Thyroid gland (tissue), 4 donors: ENCODE data around the gene CHI3L2. TPM values are rescaled to one million over a fixed set of nuclear protein-coding genes. Genes with fewer than 3 reads are reported as not detected.

Experiments used
- DNase-seq, 2 donors: peaks; one replicate each; pipeline ENCODE4 v3.0.0-alpha.2; 2019
- H3K27ac ChIP-seq, 3 donors: fragments of 200-600 bp; sonication (generic); 1 replicate in 2 of 3; 2 replicates in 1 of 3; pipeline ENCODE4 v1.5.1; 2016 to 2019; ENCODE audit warnings: mild to moderate bottlenecking in 1 of 3, moderate library complexity in 1 of 3
- H3K27me3 ChIP-seq: fragments of 200-600 bp; sonication (generic); one replicate; pipeline ENCODE4 v1.5.1; 2019
- H3K36me3 ChIP-seq, 2 donors: fragments of 200-600 bp; sonication (generic); one replicate each; pipeline ENCODE4 v1.5.1; 2016 to 2019
- H3K4me1 ChIP-seq, 2 donors: fragments of 200-600 bp; sonication (generic); one replicate each; pipeline ENCODE4 v1.5.1; 2017 to 2019
- H3K4me3 ChIP-seq, 3 donors: fragments of 200-600 bp; sonication (generic); replicated peaks in 1 of 3; 1 replicate in 2 of 3; 2 replicates in 1 of 3; pipeline ENCODE4 v1.5.1; 2016; ENCODE audit warnings: mild to moderate bottlenecking in 1 of 3
- H3K9me3 ChIP-seq: fragments of 200-600 bp; sonication (generic); one replicate; pipeline ENCODE4 v1.5.1; 2017
- POLR2A ChIP-seq, 2 donors: fragments of 450-650 bp; IDR thresholded peaks; one replicate each; pipeline ENCODE4 v1.6.1; 2017; ENCODE audit warnings: antibody characterized with exemption in 2 of 2, mild to moderate bottlenecking in 2 of 2, moderate library complexity in 1 of 2
- WGBS, 2 donors: methylation state at CpG; one replicate each; pipeline ENCODE4 v1.1.5; 2017; 5-methylcytosine and 5-hydroxymethylcytosine counted together
- intact Hi-C: fragments of 100-400 bp; cut with DNase I; formaldehyde crosslinking; loops from one replicate; pipeline ENCODE4 v1.15.1; 2023
- small RNA-seq: library from RNA; depleted of rRNA; stranded (forward); fragments of <200 nt; gene quantifications from one replicate; pipeline ENCODE3, GENCODE V24; 2016
- total RNA-seq, 4 donors: library from RNA; depleted of rRNA; stranded (reverse); fragments of >200 nt; gene quantifications; one replicate each; pipeline ENCODE4 v1.2.3, GENCODE V29; 2016
- TF ChIP-seq, protein P1 (sequence below), 6 experiments: fragments of 200-600 bp in 3 of 6; fragments of 450-650 bp in 3 of 6; sonication (generic) in 3 of 6; IDR thresholded peaks; one replicate each; pipeline ENCODE4 v1.5.1; 2016 to 2019; ENCODE audit warnings: antibody characterized with exemption in 6 of 6, mild to moderate bottlenecking in 2 of 6, inconsistent platforms in 1 of 6, moderate library complexity in 1 of 6

The CHI3L2 gene
- total RNA-seq, 4 donors from 2014 or later: 4.2 to 25.7 (median 11.8) TPM

DNA sequence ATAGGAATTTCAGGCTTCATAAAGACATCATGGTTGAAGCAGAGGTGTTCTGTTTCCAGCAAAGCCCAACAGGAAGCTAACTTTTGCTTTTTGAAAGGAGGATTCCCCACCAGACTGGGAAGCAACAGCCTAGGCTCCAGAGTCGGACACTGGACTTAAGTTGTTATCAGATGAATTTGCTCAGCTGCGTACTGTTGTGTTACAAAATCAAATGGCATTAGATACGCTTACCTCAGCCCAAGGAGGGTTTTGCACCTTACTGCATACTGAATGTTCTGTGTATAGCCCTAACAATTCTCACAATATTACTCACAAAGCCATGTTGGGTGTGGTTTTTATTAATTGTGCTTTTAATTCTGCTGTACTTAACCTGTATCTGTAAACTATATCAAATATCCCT lies 62.6 kb downstream of the CHI3L2 start:
- WGBS, 2 donors: 59 to 62% methylated on average over 3 of the region's 3 CpGs
- intact Hi-C loops: no loop called here
- Histone ChIP-seq H3K27me3 (no peaks in the 10 kb centered on the region), H3K9me3 (no peaks in the 10 kb centered on the region), H3K27ac (peak overlapping the region; percentile 42 to 53 (median 45)), H3K4me1 (peaks cover 5 to 19% of the 10 kb centered on the region in 2 donors), H3K36me3 (no peaks in the 10 kb centered on the region), H3K4me3 (no peak overlapping the region)
- TF ChIP-seq, protein P1, sequence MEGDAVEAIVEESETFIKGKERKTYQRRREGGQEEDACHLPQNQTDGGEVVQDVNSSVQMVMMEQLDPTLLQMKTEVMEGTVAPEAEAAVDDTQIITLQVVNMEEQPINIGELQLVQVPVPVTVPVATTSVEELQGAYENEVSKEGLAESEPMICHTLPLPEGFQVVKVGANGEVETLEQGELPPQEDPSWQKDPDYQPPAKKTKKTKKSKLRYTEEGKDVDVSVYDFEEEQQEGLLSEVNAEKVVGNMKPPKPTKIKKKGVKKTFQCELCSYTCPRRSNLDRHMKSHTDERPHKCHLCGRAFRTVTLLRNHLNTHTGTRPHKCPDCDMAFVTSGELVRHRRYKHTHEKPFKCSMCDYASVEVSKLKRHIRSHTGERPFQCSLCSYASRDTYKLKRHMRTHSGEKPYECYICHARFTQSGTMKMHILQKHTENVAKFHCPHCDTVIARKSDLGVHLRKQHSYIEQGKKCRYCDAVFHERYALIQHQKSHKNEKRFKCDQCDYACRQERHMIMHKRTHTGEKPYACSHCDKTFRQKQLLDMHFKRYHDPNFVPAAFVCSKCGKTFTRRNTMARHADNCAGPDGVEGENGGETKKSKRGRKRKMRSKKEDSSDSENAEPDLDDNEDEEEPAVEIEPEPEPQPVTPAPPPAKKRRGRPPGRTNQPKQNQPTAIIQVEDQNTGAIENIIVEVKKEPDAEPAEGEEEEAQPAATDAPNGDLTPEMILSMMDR (IDR thresholded peaks at IDR 0.05): no peak
- no peak for TF ChIP-seq POLR2A (IDR thresholded peaks at IDR 0.05)
- DNase-seq: peak in 1 of 2 donors; percentile 2

DNA sequence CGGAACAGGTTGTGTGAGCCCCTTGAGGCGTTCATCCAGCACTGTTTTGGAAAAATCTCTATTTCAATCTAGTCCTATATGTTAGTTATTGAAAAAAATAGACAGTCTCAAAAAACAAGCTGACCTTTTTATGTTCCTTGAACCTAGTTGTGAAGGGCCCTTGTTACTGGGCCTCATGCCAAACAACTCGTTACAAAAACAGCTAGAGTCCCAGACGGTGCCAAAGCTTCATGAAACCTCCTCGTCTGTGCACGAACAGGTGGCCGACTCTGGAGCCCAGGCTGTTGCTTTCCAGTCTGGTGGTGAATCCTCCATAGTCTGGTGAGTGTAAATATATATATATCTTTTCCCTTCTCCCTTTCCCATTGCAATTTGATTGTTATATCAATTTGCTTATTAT lies 63.1 kb downstream of the CHI3L2 start, which contains the start of gene CHIA:
Gene CHIA, plus strand, starts transcription at position 222 of the 400 bp plus-strand sequence. CDS start 19,617 bp downstream, outside the sequence.
- 19 to 25% methylated on average over 7 of the region's 7 CpGs for WGBS, 2 donors
- Histone ChIP-seq H3K27me3 (no peaks in the 10 kb centered on the region), H3K36me3 (no peaks in the 10 kb centered on the region), H3K4me3 (no peak within 1 kb of the TSS), H3K27ac (peak within 1 kb of the TSS; percentile 42 to 53 (median 45)), H3K9me3 (no peaks in the 10 kb centered on the region), H3K4me1 (peaks cover 5 to 19% of the 10 kb centered on the region in 2 donors)
- intact Hi-C loops: no loop called here
- no peak for TF ChIP-seq POLR2A (IDR thresholded peaks at IDR 0.05)
- TF ChIP-seq, protein P1 (IDR thresholded peaks at IDR 0.05): no peak
- DNase-seq: peak; percentile 96 to 97

Small RNAs within 50 kb of the gene (small RNA-seq; reads per million reads assigned to genes)
- gene AL355816.1: not detected

Other genes with a start within 250 kb of the CHI3L2 start
- 100 to 1,000 TPM in 1 of 4 donors, 10 to 100 TPM in 3; 26.5 to 105 (median 51.7) TPM for gene DRAM2, start 87.6 kb upstream of the CHI3L2 start, total RNA-seq
- 10 to 100 TPM; 32.2 to 53.8 (median 51.7) TPM for gene CEPT1, start 87.5 kb upstream of the CHI3L2 start, total RNA-seq
- gene DENND2D, start 27.1 kb upstream of the CHI3L2 start, total RNA-seq: 10 to 100 TPM; 45.1 to 53.3 (median 49.4) TPM
- not detected for gene CHIA, start 63.1 kb downstream of the CHI3L2 start, total RNA-seq
- gene OVGP1, start 200.0 kb downstream of the CHI3L2 start, total RNA-seq: 1 to 10 TPM; 1.1 to 2.1 (median 1.7) TPM
- gene WDR77, start 221.5 kb downstream of the CHI3L2 start, total RNA-seq: 10 to 100 TPM; 19.5 to 36.1 (median 26.3) TPM
- 100 to 1,000 TPM; 128 to 252 (median 193) TPM for gene ATP5PB, start 221.8 kb downstream of the CHI3L2 start, total RNA-seq
- gene C1orf162, start 246.3 kb downstream of the CHI3L2 start, total RNA-seq: 10 to 100 TPM in 1 of 4 donors, 1 to 10 TPM in 3; 2.5 to 23.6 (median 6.5) TPM